Kidney tubule cell (primary cell): ENCODE data around the gene RABL6.
A peak's percentile ranks its signal among the peaks of the same experiment; 100 is the strongest.
"Not testable (repeated sequence)": the region's sequence is repeated elsewhere in the genome, so short reads cannot be mapped to it uniquely, and the experiment has no call there.

Source experiments
- DNase-seq: peaks from one replicate; pipeline ENCODE4 v3.0.0-alpha.2; 2018; ENCODE audit warnings: low spot score

RABL6 gene

DNA sequence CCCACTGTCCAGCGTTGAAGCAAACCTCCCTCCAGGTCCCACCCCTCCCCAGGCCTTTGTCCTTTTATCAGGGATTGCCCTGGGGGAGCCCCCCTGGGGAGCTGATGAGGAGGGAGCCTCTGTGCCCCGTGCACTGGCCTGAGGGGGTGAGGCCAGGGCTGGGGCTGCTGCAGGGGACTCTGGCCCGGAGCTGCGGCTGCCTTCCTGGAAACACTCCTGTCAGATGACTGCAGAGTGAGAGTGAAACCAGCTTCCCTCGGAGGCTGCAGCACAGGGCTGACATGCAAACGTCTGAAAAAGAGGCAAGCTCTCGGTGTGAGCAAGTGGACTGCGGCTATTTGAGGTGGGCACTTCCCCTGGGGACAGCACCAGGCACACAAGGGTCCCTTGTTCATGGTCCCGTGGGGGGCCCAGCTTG is 74.0 kb downstream of the RABL6 start:
- peak; percentile 42 for DNase-seq

DNA sequence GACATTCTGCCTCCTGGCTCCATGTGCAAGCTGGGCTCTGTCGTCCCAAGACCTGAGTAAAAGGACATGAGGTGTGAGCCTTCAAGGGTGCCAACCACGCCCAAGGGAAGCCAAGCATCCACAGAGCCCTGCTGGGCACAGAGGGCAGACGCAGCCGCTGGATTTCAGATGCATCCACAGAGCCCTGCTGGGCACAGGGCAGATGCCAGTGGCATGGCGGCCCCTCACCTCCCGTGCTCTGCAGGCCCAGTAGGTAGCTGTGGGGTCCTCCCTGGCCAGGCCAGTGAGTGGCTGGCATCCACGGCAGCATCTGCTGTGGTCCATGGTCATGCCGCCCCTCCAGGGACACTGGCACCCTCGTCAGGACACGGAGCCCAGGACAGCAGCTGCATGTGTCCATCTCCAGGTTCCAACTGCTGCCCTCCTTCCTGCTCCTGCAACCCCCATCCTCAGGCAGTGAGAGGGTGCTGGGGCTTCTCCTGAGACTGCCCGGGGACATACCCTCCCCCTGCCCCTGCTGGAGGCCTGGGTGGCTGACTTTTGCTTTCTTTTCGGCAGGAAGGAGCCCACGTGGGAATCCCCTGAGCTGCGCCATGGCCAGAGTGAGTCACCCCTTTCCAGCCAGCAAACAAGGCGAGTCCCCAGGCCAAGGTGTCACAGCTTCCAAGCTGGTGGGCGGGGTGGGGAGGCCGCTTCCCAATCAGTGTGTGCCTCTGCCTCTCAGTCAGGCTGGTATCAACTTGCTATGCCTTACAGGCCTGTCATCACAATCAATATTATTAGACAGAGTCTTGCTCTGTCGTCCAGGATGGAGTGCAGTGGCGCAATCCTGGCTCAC is 74.6 kb downstream of the RABL6 start:
- peak; percentile 95 for DNase-seq

DNA sequence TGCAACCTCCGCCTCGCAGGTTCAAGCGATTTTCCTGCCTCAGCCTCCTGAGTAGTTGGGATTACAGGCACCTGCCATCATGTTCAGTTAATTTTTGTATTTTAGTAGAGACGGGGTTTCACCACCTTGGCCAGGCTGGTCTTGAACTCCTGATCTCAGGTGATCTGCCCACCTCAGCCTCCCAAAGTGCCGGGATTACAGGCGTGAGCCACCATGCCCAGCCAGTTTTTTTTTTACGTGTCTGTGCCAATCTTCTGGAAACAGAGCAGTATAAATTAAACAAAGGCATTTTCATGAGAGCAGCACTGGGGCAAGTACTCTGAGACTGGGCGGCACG is 75.2 kb downstream of the RABL6 start:
- not testable (repeated sequence) for DNase-seq

DNA sequence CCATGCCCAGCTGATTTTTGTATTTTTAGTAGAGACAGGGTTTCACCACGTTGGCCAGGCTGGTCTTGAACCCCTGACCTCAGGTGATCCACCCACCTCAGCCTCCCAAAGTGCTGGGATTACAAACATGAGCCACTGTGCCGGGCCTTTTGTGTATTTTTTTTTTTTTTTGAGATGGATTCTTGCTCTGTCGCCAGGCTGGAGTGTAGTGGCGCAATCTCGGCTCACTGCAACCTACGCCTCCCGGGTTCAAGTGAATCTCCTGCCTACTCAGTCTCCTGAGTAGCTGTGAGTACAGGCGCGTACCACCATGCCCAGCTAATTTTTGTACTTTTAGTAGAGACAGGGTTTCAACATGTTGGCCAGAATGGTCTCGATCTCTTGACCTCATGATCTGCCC is 75.9 kb downstream of the RABL6 start:
- not testable (repeated sequence) for DNase-seq

DNA sequence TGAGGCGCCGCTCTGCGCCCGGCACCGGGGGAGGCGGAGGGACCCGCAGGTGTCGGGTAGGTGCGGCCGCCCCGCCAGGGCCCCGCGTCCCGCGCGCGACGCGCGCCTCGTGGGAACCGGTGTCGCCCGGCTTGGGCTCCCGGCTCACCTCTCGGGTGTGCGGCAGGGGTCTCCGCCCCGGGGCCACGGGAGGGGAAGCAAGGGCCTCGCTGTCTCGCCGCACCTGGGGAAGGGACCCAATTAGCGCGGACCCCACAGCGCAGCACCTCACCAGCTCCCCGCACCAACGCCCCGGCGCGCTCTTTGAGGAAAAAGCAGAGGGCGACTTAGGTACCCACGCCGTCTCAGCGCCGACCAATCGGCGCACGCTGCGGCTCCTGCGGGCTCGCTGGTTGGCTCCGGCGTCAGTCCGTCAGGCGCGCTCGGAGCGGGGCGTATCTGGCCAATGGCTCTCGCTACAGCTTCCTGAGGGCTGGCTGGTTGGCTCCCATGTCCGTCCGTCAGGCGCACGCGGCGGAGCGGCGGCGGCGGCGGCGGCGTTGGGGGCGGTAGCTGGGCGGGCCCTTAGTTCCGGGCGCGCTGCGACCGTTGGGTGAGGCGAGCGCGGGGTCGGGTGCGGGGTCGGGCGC is 78.3 kb downstream of the RABL6 start, which contains the start of gene TRAF2:
Gene TRAF2 (plus strand): TSS at position 567 of the 629 bp plus-strand sequence. CDS start 12,225 bp downstream, outside the sequence.
- peak; percentile 99 for DNase-seq

DNA sequence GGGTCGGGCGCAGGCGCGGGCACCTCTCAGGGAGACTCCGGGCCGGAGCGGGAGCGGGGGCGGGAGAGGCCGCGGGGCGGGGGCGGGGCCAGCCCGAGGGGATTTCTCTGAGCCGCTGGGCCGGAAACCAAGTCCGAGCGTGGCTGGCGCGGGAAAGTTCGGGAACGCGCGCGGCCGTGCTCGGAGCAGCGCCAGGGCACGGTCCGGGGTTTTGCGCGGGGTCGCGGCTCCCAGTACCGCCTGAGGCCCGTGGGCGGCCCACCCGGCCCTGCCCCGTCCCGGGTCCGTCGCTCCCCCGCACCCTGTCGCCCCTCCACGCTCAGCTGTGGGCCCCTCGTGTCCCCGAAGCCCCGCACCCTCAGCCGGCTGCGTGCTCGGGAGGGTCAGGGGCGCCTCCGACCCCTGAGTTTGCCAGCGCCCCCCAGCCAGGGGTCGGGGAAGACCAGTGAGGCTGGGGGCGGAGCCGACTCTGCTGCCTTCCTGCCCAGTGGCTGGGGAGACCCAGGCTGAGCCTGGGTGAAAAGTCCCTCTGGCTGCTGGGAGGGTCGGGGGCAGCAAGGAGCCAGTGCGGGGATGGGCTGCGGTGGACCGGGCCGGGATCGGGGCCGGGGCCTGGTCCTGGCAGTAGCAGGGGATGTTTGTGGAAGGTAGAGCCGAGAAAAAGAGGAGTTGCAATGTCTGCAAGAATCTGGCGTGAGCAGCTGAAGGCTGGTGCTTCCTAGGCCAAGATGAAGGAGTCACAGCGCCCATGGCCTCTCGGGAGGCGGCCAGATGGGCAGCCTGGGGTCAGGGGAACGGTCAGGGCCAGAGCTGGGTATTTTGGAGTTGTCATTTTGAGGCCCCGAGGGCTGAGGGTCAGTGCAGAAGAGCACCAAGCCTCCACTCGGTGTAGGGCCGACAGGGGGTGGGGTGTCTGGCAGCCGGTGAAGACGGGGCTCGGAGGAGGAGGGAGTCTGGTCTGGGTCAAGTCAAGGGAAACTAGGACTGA is 79.2 kb downstream of the RABL6 start:
- peak; percentile 25 for DNase-seq

DNA sequence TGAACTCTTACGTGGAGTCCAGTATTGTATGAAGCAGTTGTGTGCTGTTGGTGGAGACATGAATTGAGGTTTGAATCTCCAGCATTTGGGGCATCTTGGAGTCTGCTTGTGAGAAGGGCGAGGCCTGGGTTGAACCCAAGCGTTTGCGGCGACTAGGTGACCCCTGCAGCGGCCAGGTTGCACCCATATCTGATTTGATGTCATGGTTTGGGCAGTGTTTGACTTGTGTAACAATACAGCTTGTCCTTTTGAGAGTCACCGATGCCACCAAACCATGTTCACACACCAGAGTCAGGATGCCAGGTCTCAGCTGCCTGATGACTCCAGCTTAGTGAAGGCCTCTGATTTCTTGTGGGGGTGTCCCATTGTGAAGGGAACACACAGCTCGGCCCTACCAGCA is 80.7 kb downstream of the RABL6 start:
- DNase-seq: no peak

DNA sequence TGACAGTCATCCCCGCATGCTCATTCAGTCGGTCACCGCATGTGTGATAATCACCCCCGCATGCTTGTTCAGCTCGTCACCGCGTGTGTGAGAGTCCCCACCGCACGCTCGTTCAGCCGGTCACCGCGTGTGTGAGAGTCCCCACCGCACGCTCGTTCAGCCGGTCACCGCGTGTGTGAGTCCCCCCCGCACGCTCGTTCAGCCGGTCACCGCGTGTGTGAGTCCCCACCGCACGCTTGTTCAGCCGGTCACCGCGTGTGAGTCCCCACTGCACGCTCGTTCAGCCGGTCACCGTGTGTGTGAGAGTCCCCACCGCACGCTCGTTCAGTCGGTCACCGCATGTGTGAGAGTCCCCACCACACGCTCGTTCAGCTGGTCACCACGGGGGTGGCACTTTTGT is 82.1 kb downstream of the RABL6 start:
- no peak for DNase-seq

DNA sequence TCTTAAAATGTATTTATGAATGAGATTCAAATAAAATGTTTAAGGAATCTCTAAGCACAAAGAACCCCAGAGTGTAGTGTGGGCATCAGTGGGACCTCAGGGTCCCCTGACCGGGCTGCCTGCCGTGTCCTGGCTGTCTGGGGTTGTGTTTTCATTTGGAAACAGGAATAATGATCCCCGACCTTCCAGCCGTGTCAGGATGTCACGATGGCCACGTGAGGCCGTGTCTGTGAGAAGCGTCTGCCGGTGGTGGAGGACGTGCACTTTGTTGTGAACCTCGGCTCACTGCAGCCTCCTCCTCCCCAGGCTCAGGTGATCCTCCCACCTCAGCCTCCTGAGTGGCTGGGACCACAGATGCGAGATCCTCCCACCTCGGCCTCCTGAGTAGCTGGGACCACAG is 82.9 kb downstream of the RABL6 start:
- DNase-seq: no peak
